ENCODE measurements around the gene CBLL1.

- no peak for TF ChIP-seq ELK1 (IDR thresholded peaks at IDR 0.05; ENCODE audit: low read depth, low read length)
- TF ChIP-seq CTCF (IDR thresholded peaks at IDR 0.05), result no peak
- no peak for TF ChIP-seq KDM1A (IDR thresholded peaks at IDR 0.05; ENCODE audit: low read depth)
- no peak for TF ChIP-seq EP300 (IDR thresholded peaks at IDR 0.05)
- TF ChIP-seq REST (IDR thresholded peaks at IDR 0.05), result no peak
- no peak for TF ChIP-seq JUN (IDR thresholded peaks at IDR 0.05)
- no peak for TF ChIP-seq MYC (IDR thresholded peaks at IDR 0.05; ENCODE audit: borderline replicate concordance, low read length)
- TF ChIP-seq POLR2A (IDR thresholded peaks at IDR 0.05; ENCODE audit: low read length), result no peak
- no peak for TF ChIP-seq MAZ (IDR thresholded peaks at IDR 0.05; ENCODE audit: borderline replicate concordance, low read depth, low read length)
- no peak for TF ChIP-seq BHLHE40 (IDR thresholded peaks at IDR 0.05; ENCODE audit: low read depth, low read length)
- TF ChIP-seq CEBPB (IDR thresholded peaks at IDR 0.05), result no peak
- TF ChIP-seq KDM5A (IDR thresholded peaks at IDR 0.05), result no peak
- TF ChIP-seq RAD21 (conservative IDR thresholded peaks at IDR 0.05 in 1 of 2, IDR thresholded peaks at IDR 0.05 in 1 of 2), result no peak
Observed at GRCh38 chr7:107777702-107778101, 33.8 kb downstream of the CBLL1 start.
